A549 treated with ZK216348 at 1 μM for 4 hours (cell line): ENCODE results near the gene LNP1. TPM values are rescaled to one million over a fixed set of nuclear protein-coding genes. Genes with fewer than 3 reads are reported as not detected.

Source experiments
- total RNA-seq: library from RNA; stranded (reverse); fragments of 200-300 nt; extraction: Qiagen RNA extraction; gene quantifications from 5 replicates; pipeline ENCODE4 v1.2.3, GENCODE V29; 2022; ENCODE audit warnings: low read depth

The LNP1 gene, protein sequence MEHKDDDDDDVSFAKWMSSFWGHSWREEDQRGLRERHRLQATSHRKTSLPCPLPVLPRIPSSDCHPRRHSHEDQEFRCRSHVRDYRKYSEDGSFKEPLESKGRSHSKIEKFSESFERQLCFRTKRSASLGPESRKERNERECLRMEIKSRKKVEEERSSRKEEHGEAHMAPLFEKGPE
- total RNA-seq: 0.64 to 1.4 TPM (median 0.79 TPM) in 5 replicates

DNA sequence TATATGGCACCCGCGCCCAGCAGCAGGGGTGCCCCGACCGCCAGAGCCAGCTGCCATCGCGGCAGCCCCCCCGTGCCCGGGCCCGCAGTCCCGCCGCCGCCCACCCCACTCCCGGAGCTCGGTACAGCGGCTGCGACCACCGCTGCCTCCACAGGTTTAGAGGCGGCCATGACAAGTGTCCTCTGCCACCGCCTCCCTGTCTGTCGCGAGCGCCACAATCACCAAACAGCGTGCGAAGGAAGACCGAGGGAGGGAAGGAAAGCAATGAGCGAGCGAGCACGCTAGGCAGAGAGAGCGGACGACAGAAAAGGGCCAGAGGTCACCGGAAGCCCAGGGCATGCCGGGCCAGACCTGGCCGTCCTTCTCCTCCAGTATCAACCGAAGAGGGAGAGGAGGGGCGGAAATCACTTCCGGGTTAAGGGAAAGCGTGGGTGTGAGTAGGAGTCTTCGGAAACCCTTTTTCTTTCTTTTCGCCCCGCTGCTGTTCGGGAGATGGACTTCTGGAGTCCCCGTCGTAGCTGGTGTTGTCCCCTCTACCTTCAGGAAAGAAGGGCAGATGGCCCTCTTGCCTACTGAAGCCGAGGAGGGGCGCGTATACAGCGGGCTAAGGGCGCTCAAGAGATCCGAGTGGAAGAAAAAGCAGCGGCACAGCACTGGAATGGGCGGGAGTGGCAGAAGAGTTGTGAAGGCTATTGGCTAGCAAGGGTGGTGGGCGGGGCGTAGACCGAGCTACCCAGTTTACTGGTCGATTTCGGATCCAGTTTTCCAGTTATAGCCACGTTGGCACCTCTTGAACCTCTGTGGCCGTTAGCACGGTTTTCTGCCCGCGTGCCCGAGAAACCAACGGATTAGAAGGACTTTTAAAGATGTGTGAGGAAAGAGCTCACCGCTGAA, at the start of gene LNP1, which contains the start of gene TOMM70:
Gene LNP1, plus strand, starts transcription at position 760 of the 894 bp plus-strand sequence. CDS start 28,191 bp downstream, outside the sequence.
Gene TOMM70, minus strand, starts transcription at position 310 of the 894 bp plus-strand sequence. Its CDS starts 140 bp downstream, at position 170.

GRCh38 chr3:100492059-100493006, 91.0 kb downstream of the LNP1 start, which contains the start of gene TMEM45A:
TMEM45A (plus strand) TSS chr3:100492619; CDS start chr3:100555212, 62,593 bp downstream.

Other genes with a start within 250 kb of the LNP1 start
- 8.1 to 15.0 TPM (median 12.8 TPM) in 5 replicates for gene TBC1D23, start 140.5 kb upstream of the LNP1 start, total RNA-seq
- 74.4 to 96.6 TPM (median 91.4 TPM) in 5 replicates for gene NIT2, start 66.8 kb upstream of the LNP1 start, total RNA-seq
- 38.7 to 63.6 TPM (median 46.8 TPM) in 5 replicates for gene TOMM70, start 450 bp upstream of the LNP1 start, total RNA-seq
- 2.0 to 4.0 TPM (median 2.7 TPM) in 5 replicates for gene TMEM45A, start 91.1 kb downstream of the LNP1 start, total RNA-seq
- gene ADGRG7, start 208.1 kb downstream of the LNP1 start, total RNA-seq: not detected in 5 replicates